Body of pancreas (tissue), 4 donors: ENCODE results near the gene TBC1D17.

Source experiments
- CTCF ChIP-seq, 7 experiments: fragments of 450-650 bp in 4 of 7; fragments of 200-600 bp in 3 of 7; sonication (generic) in 3 of 7; IDR thresholded peaks; one replicate each; pipeline ENCODE4 v1.5.1; 2016 to 2019; ENCODE audit warnings: antibody characterized with exemption in 7 of 7
- POLR2A ChIP-seq, 3 donors: fragments of 450-650 bp; IDR thresholded peaks; one replicate each; pipeline ENCODE4 v1.6.1; 2016; ENCODE audit warnings: antibody characterized with exemption in 3 of 3, mild to moderate bottlenecking in 2 of 3

- TF ChIP-seq CTCF (IDR thresholded peaks at IDR 0.05) (peak; percentile 40 to 75 (median 65)), POLR2A (IDR thresholded peaks at IDR 0.05) (no peak)
Observed at GRCh38 chr19:49889687-49890348, 12.3 kb downstream of the TBC1D17 start.
